Hematopoietic multipotent progenitor cell (in vitro differentiated cells): ENCODE measurements around the gene CDC42EP1. TPM values are rescaled to one million over a fixed set of nuclear protein-coding genes. Genes with fewer than 3 reads are reported as not detected.
"Not testable (repeated sequence)": the region's sequence is repeated elsewhere in the genome, so short reads cannot be mapped to it uniquely, and the experiment has no call there.

Experiments
- DNase-seq, 3 donors: peaks; one replicate each; pipeline ENCODE4 v3.0.0-alpha.2; 2011 to 2015; ENCODE audit warnings: low read depth in 2 of 3, low spot score in 2 of 3
- total RNA-seq: library from RNA; depleted of rRNA; stranded (reverse); fragments of >200 nt; gene quantifications from one replicate; pipeline ENCODE4 v1.2.3, GENCODE V29; 2012

CDC42EP1 gene
- total RNA-seq, 1 donor = under 0.01 TPM

GRCh38 chr22:37533995-37534394 is 26.3 kb upstream of the CDC42EP1 start:
- DNase-seq = peak in 2 of 3 donors; percentile 88 to 94

GRCh38 chr22:37534445-37534844 is 25.8 kb upstream of the CDC42EP1 start:
- DNase-seq = no peak

- no peak for DNase-seq
Observed at GRCh38 chr22:37535159-37535558, 25.1 kb upstream of the CDC42EP1 start.

- DNase-seq = peak; percentile 62 to 96 (median 92)
Observed at GRCh38 chr22:37538590-37539357, 21.5 kb upstream of the CDC42EP1 start.

GRCh38 chr22:37539790-37540189 is 20.5 kb upstream of the CDC42EP1 start:
- DNase-seq = not testable (repeated sequence)

- not testable (repeated sequence) for DNase-seq
Observed at GRCh38 chr22:37542416-37542815, 17.9 kb upstream of the CDC42EP1 start.

GRCh38 chr22:37542959-37543358 is 17.3 kb upstream of the CDC42EP1 start:
- DNase-seq = no peak

GRCh38 chr22:37544955-37545702 is 15.2 kb upstream of the CDC42EP1 start:
- DNase-seq = peak in 2 of 3 donors; percentile 58 to 71

- DNase-seq = no peak
Observed at GRCh38 chr22:37545703-37546436, 14.4 kb upstream of the CDC42EP1 start.

GRCh38 chr22:37546437-37547250 is 13.6 kb upstream of the CDC42EP1 start:
- no peak for DNase-seq

- no peak for DNase-seq
Observed at GRCh38 chr22:37547251-37547741, 13.0 kb upstream of the CDC42EP1 start.

GRCh38 chr22:37549704-37550059 is 10.6 kb upstream of the CDC42EP1 start:
- DNase-seq = no peak

GRCh38 chr22:37550921-37551320 is 9.4 kb upstream of the CDC42EP1 start:
- DNase-seq = not testable (repeated sequence)

- DNase-seq = no peak
Observed at GRCh38 chr22:37551981-37552380, 8.3 kb upstream of the CDC42EP1 start.

GRCh38 chr22:37552524-37553163 is 7.6 kb upstream of the CDC42EP1 start:
- no peak for DNase-seq

- DNase-seq = no peak
Observed at GRCh38 chr22:37553725-37554124, 6.6 kb upstream of the CDC42EP1 start.

- DNase-seq = no peak
Observed at GRCh38 chr22:37555029-37555428, 5.3 kb upstream of the CDC42EP1 start.

- no peak for DNase-seq
Observed at GRCh38 chr22:37556710-37557109, 3.6 kb upstream of the CDC42EP1 start.

- DNase-seq = no peak
Observed at GRCh38 chr22:37557321-37558001, 2.8 kb upstream of the CDC42EP1 start.
